ENCODE data around the gene OR8D1. TPM values are rescaled to one million over a fixed set of nuclear protein-coding genes. Genes with fewer than 3 reads are reported as not detected.

The OR8D1 gene
- polyA plus RNA-seq, 3 donors: not detected

- no peak within 1 kb of the TSS for H2AFZ ChIP-seq (ENCODE audit: insufficient read depth, low read depth, low read length, poor library complexity, severe bottlenecking)
- Mint-ChIP-seq H3K27ac (no peak within 1 kb of the TSS), H3K9me3 (no peaks in the 10 kb centered on the region), H3K4me1 (no peaks in the 10 kb centered on the region), H3K36me3 (no peaks in the 10 kb centered on the region), H3K27me3 (ENCODE audit: low read depth in 3 of 3) (peaks cover 0 to 3% (median 1%) of the 10 kb centered on the region in 3 donors), H3K4me3 (no peak within 1 kb of the TSS)
- H3K79me2 ChIP-seq (ENCODE audit: insufficient read depth, low read length): no peaks in the 10 kb centered on the region
- intact Hi-C loops (cut with micrococcal nuclease): no loop called here
- no peaks in the 10 kb centered on the region for H3K9me3 ChIP-seq (replicated peaks in 1 of 2; ENCODE audit: control insufficient read depth in 1 of 2, insufficient read depth in 1 of 2, low read length in 2 of 2)
- DNase-seq: no peak
- no peaks in the 10 kb centered on the region for H4K20me1 ChIP-seq (ENCODE audit: insufficient read depth, low read length)
- no peak within 1 kb of the TSS for H3K4me3 ChIP-seq (replicated peaks in 1 of 3; ENCODE audit: low read depth in 2 of 3, low read length in 3 of 3)
- no peaks in the 10 kb centered on the region for H3K36me3 ChIP-seq (replicated peaks in 1 of 2; ENCODE audit: control insufficient read depth in 1 of 2, insufficient read depth in 2 of 2, low read length in 2 of 2)
- no peaks in the 10 kb centered on the region for H3K27me3 ChIP-seq (ENCODE audit: control insufficient read depth in 2 of 2, insufficient read depth in 2 of 2, low read length in 2 of 2)
- no CpG with 5 or more reads among the region's 1 CpG for WGBS (ENCODE audit: insufficient coverage)
- no peaks in the 10 kb centered on the region for H3K4me1 ChIP-seq (ENCODE audit: control insufficient read depth in 1 of 2, insufficient read depth in 2 of 2, low read length in 2 of 2)
- no peak within 1 kb of the TSS for H3K4me2 ChIP-seq (replicated peaks; ENCODE audit: extremely low read depth, low read length, poor library complexity, severe bottlenecking)
- no peak within 1 kb of the TSS for H3K9ac ChIP-seq (ENCODE audit: insufficient read depth, low read length, poor library complexity, severe bottlenecking)
- no peak within 1 kb of the TSS for H3K27ac ChIP-seq (ENCODE audit: low read depth in 1 of 2, low read length in 2 of 2)
- TF ChIP-seq, protein P1, sequence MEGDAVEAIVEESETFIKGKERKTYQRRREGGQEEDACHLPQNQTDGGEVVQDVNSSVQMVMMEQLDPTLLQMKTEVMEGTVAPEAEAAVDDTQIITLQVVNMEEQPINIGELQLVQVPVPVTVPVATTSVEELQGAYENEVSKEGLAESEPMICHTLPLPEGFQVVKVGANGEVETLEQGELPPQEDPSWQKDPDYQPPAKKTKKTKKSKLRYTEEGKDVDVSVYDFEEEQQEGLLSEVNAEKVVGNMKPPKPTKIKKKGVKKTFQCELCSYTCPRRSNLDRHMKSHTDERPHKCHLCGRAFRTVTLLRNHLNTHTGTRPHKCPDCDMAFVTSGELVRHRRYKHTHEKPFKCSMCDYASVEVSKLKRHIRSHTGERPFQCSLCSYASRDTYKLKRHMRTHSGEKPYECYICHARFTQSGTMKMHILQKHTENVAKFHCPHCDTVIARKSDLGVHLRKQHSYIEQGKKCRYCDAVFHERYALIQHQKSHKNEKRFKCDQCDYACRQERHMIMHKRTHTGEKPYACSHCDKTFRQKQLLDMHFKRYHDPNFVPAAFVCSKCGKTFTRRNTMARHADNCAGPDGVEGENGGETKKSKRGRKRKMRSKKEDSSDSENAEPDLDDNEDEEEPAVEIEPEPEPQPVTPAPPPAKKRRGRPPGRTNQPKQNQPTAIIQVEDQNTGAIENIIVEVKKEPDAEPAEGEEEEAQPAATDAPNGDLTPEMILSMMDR (IDR thresholded peaks at IDR 0.05): no peak
Measured at GRCh38 chr11:124320097-124320496, 6.3 kb upstream of the OR8D1 start, which contains the start of gene OR8D2. Gene OR8D2, minus strand, starts transcription at chr11:124320197. Its CDS starts 0 bp downstream, at chr11:124320197.

DNA sequence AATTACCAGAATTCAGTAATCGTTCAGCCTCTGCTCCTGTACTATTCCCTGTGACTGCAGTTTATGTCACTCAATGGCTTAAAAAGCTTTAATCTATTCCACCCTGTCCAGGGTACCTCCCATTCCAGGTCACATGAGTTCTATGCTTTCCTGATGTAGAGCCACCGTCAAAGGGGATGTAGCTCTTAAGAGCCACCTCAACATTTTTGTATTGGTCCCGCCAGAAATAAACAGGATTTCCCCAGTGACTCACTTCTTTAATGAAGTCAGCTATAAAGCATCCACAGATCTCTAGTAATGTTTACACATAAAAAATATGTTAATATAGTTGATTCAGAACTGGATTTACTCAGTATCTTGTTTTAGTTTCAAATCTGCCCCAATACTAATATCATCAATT lies 1.3 kb upstream of the OR8D1 start:
- H3K27me3 ChIP-seq (ENCODE audit: control insufficient read depth in 2 of 2, insufficient read depth in 2 of 2, low read length in 2 of 2): no peaks in the 10 kb centered on the region
- H3K9me3 ChIP-seq (replicated peaks in 1 of 2; ENCODE audit: control insufficient read depth in 1 of 2, insufficient read depth in 1 of 2, low read length in 2 of 2): no peaks in the 10 kb centered on the region
- H4K20me1 ChIP-seq (ENCODE audit: insufficient read depth, low read length): no peaks in the 10 kb centered on the region
- H3K4me1 ChIP-seq (ENCODE audit: control insufficient read depth in 1 of 2, insufficient read depth in 2 of 2, low read length in 2 of 2): no peaks in the 10 kb centered on the region
- peaks cover 0 to 2% (median 1%) of the 10 kb centered on the region in 3 donors for H3K27me3 Mint-ChIP-seq (ENCODE audit: low read depth in 3 of 3)
- no peak overlapping the region for H3K4me2 ChIP-seq (replicated peaks; ENCODE audit: extremely low read depth, low read length, poor library complexity, severe bottlenecking)
- H3K4me3 ChIP-seq (replicated peaks in 1 of 3; ENCODE audit: low read depth in 2 of 3, low read length in 3 of 3): no peak overlapping the region
- no peak overlapping the region for H2AFZ ChIP-seq (ENCODE audit: insufficient read depth, low read depth, low read length, poor library complexity, severe bottlenecking)
- DNase-seq: no peak
- intact Hi-C loops (cut with micrococcal nuclease): no loop called here
- 54% methylated on average over 2 of the region's 3 CpGs for WGBS (ENCODE audit: insufficient coverage)
- H3K9ac ChIP-seq (ENCODE audit: insufficient read depth, low read length, poor library complexity, severe bottlenecking): no peak overlapping the region
- H3K36me3 ChIP-seq (replicated peaks in 1 of 2; ENCODE audit: control insufficient read depth in 1 of 2, insufficient read depth in 2 of 2, low read length in 2 of 2): no peaks in the 10 kb centered on the region
- no peaks in the 10 kb centered on the region for H3K36me3 Mint-ChIP-seq
- no peak overlapping the region for H3K4me3 Mint-ChIP-seq
- H3K79me2 ChIP-seq (ENCODE audit: insufficient read depth, low read length): no peaks in the 10 kb centered on the region
- peaks cover 0 to 5% (median 2%) of the 10 kb centered on the region in 7 donors for H3K9me3 Mint-ChIP-seq
- TF ChIP-seq, protein P1 (IDR thresholded peaks at IDR 0.05): no peak
- no peak overlapping the region for H3K27ac Mint-ChIP-seq
- H3K4me1 Mint-ChIP-seq: no peaks in the 10 kb centered on the region
- no peak overlapping the region for H3K27ac ChIP-seq (ENCODE audit: low read depth in 1 of 2, low read length in 2 of 2)
